Mesendoderm (in vitro differentiated cells): ENCODE data around the gene CCSER1.

Experiments used
- DNase-seq: peaks from one replicate; pipeline ENCODE4 v3.0.0; 2013
- H2AK5ac ChIP-seq: 2 replicates; pipeline ENCODE4 v1.6.1; 2013; ENCODE audit warnings: low read length, inconsistent platforms
- H2BK120ac ChIP-seq: 2 replicates; pipeline ENCODE4 v1.6.1; 2013; ENCODE audit warnings: low read depth, mild to moderate bottlenecking, low read length, moderate library complexity, mixed read lengths
- H2BK15ac ChIP-seq: replicated peaks from 2 replicates; pipeline ENCODE4 v1.6.1; 2013; ENCODE audit warnings: low read depth, mild to moderate bottlenecking, moderate library complexity
- H2BK5ac ChIP-seq: 2 replicates; pipeline ENCODE4 v1.6.1; 2013; ENCODE audit warnings: low read length, inconsistent platforms
- H3K18ac ChIP-seq: 2 replicates; pipeline ENCODE4 v1.6.1; 2013; ENCODE audit warnings: mild to moderate bottlenecking, low read length, mixed read lengths
- H3K23ac ChIP-seq: one replicate; pipeline ENCODE4 v1.6.1; 2013; ENCODE audit warnings: low read length
- H3K27ac ChIP-seq: 2 replicates; pipeline ENCODE4 v1.5.1; 2013; ENCODE audit warnings: low read depth, mild to moderate bottlenecking, inconsistent platforms, low read length, moderate library complexity
- H3K27me3 ChIP-seq: 2 replicates; pipeline ENCODE4 v1.6.1; 2013; ENCODE audit warnings: low read length, control low read depth, mild to moderate bottlenecking, inconsistent platforms; ENCODE audit not compliant: insufficient read depth, poor library complexity
- H3K36me3 ChIP-seq: 2 replicates; pipeline ENCODE4 v1.6.1; 2013; ENCODE audit warnings: low read length, inconsistent platforms; ENCODE audit not compliant: control insufficient read depth, insufficient read depth
- H3K4ac ChIP-seq: one replicate; pipeline ENCODE4 v1.6.1; 2013; ENCODE audit warnings: low read depth, mild to moderate bottlenecking, low read length, moderate library complexity
- H3K4me1 ChIP-seq: 2 replicates; pipeline ENCODE4 v1.6.1; 2013; ENCODE audit warnings: low read depth, low read length, inconsistent platforms; ENCODE audit not compliant: control insufficient read depth
- H3K4me2 ChIP-seq: 2 replicates; pipeline ENCODE4 v1.6.1; 2013; ENCODE audit warnings: low read length
- H3K4me3 ChIP-seq: 2 replicates; pipeline ENCODE4 v1.5.1; 2013; ENCODE audit warnings: mild to moderate bottlenecking, low read length
- H3K56ac ChIP-seq: one replicate; pipeline ENCODE4 v1.6.1; 2013; ENCODE audit warnings: low read length
- H3K79me1 ChIP-seq: 2 replicates; pipeline ENCODE4 v1.6.1; 2013; ENCODE audit warnings: low read length, inconsistent platforms
- H3K79me2 ChIP-seq: 2 replicates; pipeline ENCODE4 v1.6.1; 2013; ENCODE audit warnings: mild to moderate bottlenecking, low read length; ENCODE audit not compliant: control insufficient read depth, insufficient read depth
- H3K9ac ChIP-seq: 2 replicates; pipeline ENCODE4 v1.6.1; 2013; ENCODE audit warnings: low read length, inconsistent platforms
- H4K5ac ChIP-seq: one replicate; pipeline ENCODE4 v1.6.1; 2013; ENCODE audit warnings: low read length
- H4K8ac ChIP-seq: one replicate; pipeline ENCODE4 v1.6.1; 2013; ENCODE audit warnings: low read depth, mild to moderate bottlenecking, control low read depth, low read length, moderate library complexity
- WGBS: extraction: QIAGEN DNeasy Blood & Tissue Kit; methylation state at CpG from one replicate; pipeline ENCODE4 v1.1.7; 2013; ENCODE audit warnings: low lambda C conversion rate, missing lambda C conversion rate; ENCODE audit not compliant: insufficient coverage; ENCODE audit errors: extremely low coverage; 5-methylcytosine and 5-hydroxymethylcytosine counted together

Gene CCSER1

DNA sequence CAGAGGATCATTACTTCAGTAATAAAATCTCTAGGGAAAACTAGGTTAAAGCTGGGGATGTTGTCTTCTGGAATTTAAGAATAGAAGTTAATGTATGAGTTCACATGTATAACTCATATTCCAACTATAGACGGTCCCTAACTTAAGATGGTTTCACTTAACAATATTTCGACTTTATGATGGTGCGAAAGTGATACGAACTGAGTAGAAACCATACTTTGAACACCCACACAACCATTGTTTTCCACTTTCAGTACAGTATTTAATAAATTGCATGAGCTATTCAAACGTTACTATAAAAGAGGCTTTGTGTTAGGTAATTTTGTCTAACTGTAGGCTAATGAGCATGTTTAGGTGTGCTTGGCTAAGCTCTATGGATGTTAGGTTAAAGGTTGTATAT, 38.7 kb downstream of the CCSER1 start:
- DNase-seq: no peak
- H3K9ac ChIP-seq: no peak overlapping the region
- no peak overlapping the region for H2BK5ac ChIP-seq
- H3K4me2 ChIP-seq: no peak overlapping the region
- H3K4ac ChIP-seq: no peak overlapping the region
- H3K4me1 ChIP-seq: no peaks in the 10 kb centered on the region
- H3K79me1 ChIP-seq: no peaks in the 10 kb centered on the region
- H2BK15ac ChIP-seq: no peak overlapping the region
- WGBS: no CpG with 5 or more reads among the region's 5 CpGs
- H3K36me3 ChIP-seq: no peaks in the 10 kb centered on the region
- no peak overlapping the region for H2BK120ac ChIP-seq
- no peak overlapping the region for H3K18ac ChIP-seq
- H4K8ac ChIP-seq: no peak overlapping the region
- no peak overlapping the region for H3K56ac ChIP-seq
- no peak overlapping the region for H3K23ac ChIP-seq
- H3K27me3 ChIP-seq: no peaks in the 10 kb centered on the region
- H3K27ac ChIP-seq: no peak overlapping the region
- H3K4me3 ChIP-seq: no peak overlapping the region
- H2AK5ac ChIP-seq: no peak overlapping the region
- H4K5ac ChIP-seq: no peak overlapping the region
- no peaks in the 10 kb centered on the region for H3K79me2 ChIP-seq

DNA sequence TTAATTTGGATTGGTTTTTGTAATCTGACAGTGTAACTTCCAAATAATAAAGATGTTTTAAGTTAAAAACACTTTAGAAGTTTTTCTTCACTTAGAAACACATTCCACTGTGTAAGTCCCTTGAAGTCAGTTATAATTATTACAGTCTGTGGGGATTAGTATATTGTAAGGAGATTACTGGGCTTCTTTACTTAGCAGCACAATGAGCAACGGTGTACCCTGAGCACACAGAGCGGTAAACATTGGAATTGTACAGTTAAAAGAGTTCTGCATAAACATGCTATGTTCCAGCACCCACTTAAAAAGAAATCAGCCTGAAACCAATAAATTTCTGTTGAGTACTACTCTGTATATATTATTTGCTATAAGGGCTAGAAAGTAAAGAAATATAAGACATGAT, 44.3 kb downstream of the CCSER1 start:
- no peak overlapping the region for H2BK5ac ChIP-seq
- no peak overlapping the region for H3K4ac ChIP-seq
- H2AK5ac ChIP-seq: no peak overlapping the region
- no peak overlapping the region for H3K9ac ChIP-seq
- no peak overlapping the region for H4K5ac ChIP-seq
- H2BK120ac ChIP-seq: no peak overlapping the region
- H3K4me2 ChIP-seq: no peak overlapping the region
- H3K56ac ChIP-seq: no peak overlapping the region
- no peak overlapping the region for H3K18ac ChIP-seq
- H4K8ac ChIP-seq: no peak overlapping the region
- H2BK15ac ChIP-seq: no peak overlapping the region
- WGBS: no CpG with 5 or more reads among the region's 2 CpGs
- H3K27ac ChIP-seq: no peak overlapping the region
- H3K23ac ChIP-seq: no peak overlapping the region
- no peaks in the 10 kb centered on the region for H3K36me3 ChIP-seq
- no peak overlapping the region for H3K4me3 ChIP-seq
- no peaks in the 10 kb centered on the region for H3K4me1 ChIP-seq
- H3K27me3 ChIP-seq: no peaks in the 10 kb centered on the region
- DNase-seq: no peak
- H3K79me2 ChIP-seq: no peaks in the 10 kb centered on the region
- H3K79me1 ChIP-seq: no peaks in the 10 kb centered on the region

DNA sequence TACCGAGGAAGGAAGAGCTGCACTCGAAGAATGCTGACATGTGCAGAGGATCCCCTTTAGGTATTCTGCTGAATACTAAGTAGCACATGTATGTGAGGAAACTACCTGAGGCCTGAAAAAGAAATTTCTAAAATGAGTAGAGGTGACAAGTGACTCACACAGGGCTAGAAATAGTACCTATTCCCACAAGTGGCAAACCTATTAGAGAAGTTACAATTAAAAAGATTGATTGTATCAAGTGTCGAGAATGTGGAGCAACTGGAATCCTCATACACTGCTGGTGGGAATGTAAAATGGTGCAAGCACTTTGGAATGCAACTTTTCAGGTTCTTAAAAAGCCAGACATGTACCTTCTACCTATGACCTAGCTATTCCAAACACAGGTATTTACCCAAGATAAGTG, 47.4 kb downstream of the CCSER1 start:
- H3K4me1 ChIP-seq: no peaks in the 10 kb centered on the region
- H3K27ac ChIP-seq: no peak overlapping the region
- H3K4me3 ChIP-seq: no peak overlapping the region
- no peak overlapping the region for H4K8ac ChIP-seq
- H2BK15ac ChIP-seq: no peak overlapping the region
- H3K23ac ChIP-seq: no peak overlapping the region
- H3K9ac ChIP-seq: no peak overlapping the region
- H3K79me2 ChIP-seq: no peaks in the 10 kb centered on the region
- DNase-seq: peak; percentile 89
- H3K27me3 ChIP-seq: no peaks in the 10 kb centered on the region
- H3K4me2 ChIP-seq: no peak overlapping the region
- no peak overlapping the region for H3K4ac ChIP-seq
- no peak overlapping the region for H4K5ac ChIP-seq
- no peaks in the 10 kb centered on the region for H3K36me3 ChIP-seq
- no peak overlapping the region for H3K18ac ChIP-seq
- H3K79me1 ChIP-seq: no peaks in the 10 kb centered on the region
- no peak overlapping the region for H2AK5ac ChIP-seq
- no peak overlapping the region for H2BK120ac ChIP-seq
- H2BK5ac ChIP-seq: no peak overlapping the region
- H3K56ac ChIP-seq: no peak overlapping the region
- WGBS: no CpG with 5 or more reads among the region's 3 CpGs

DNA sequence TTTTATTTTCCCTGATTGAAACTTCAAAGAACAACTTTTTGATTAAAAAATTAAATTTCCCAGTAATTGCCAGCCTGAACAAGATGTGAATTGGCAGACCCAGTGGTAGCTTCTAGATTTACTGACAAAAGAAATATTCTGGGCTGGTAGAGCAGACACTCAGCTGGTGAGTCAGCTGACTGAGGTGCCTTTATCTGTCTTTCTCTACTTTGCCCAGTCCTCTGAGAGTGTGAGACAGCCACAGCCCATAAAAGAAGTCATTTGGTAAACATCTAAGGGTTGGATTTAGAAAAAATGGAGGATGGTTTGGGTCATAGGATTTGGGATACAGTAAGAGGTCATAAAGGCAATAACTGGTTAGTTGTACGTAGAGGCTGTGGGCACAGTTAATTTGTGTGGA, 54.5 kb downstream of the CCSER1 start:
- Histone ChIP-seq H2BK15ac (no peak overlapping the region), H3K79me1 (no peaks in the 10 kb centered on the region), H3K23ac (no peak overlapping the region), H3K27me3 (no peaks in the 10 kb centered on the region), H2BK120ac (no peak overlapping the region), H3K18ac (no peak overlapping the region), H2AK5ac (no peak overlapping the region), H4K5ac (no peak overlapping the region), H3K4me1 (peaks cover 4% of the 10 kb centered on the region), H2BK5ac (no peak overlapping the region), H3K9ac (no peak overlapping the region), H3K56ac (no peak overlapping the region), H4K8ac (no peak overlapping the region), H3K79me2 (no peaks in the 10 kb centered on the region), H3K4ac (no peak overlapping the region), H3K4me2 (no peak overlapping the region), H3K36me3 (no peaks in the 10 kb centered on the region), H3K27ac (no peak overlapping the region), H3K4me3 (no peak overlapping the region)
- peak; percentile 63 for DNase-seq
- WGBS: 100% methylated on average over 1 of the region's 1 CpG

DNA sequence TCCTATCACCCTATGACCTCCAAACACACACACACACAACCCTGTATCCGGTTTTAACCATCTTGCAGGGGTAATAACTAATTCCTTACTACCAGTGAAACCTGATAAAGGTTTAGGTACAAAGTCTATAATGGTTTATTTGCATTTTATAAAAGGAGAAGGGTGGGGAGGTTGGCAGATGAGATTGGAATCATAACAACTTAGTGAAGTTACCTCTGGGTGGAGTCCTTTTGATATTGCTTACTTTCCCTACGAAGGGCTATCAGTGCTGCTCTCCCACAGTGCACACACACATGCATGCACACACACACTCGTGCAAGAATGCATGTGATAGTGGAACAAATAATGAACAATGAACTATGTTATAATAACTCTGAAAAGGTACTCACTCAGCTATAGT, 56.1 kb downstream of the CCSER1 start:
- Histone ChIP-seq H3K79me2 (no peaks in the 10 kb centered on the region), H3K4me2 (no peak overlapping the region), H3K4ac (no peak overlapping the region), H4K8ac (no peak overlapping the region), H3K56ac (no peak overlapping the region), H3K79me1 (no peaks in the 10 kb centered on the region), H2BK15ac (no peak overlapping the region), H3K36me3 (no peaks in the 10 kb centered on the region), H2BK120ac (no peak overlapping the region), H3K18ac (no peak overlapping the region), H3K27me3 (no peaks in the 10 kb centered on the region), H3K27ac (no peak overlapping the region), H3K9ac (no peak overlapping the region), H3K4me1 (peaks cover 4% of the 10 kb centered on the region), H3K4me3 (no peak overlapping the region), H2AK5ac (no peak overlapping the region), H4K5ac (no peak overlapping the region), H2BK5ac (no peak overlapping the region), H3K23ac (no peak overlapping the region)
- WGBS: no CpG with 5 or more reads among the region's 3 CpGs
- no peak for DNase-seq

DNA sequence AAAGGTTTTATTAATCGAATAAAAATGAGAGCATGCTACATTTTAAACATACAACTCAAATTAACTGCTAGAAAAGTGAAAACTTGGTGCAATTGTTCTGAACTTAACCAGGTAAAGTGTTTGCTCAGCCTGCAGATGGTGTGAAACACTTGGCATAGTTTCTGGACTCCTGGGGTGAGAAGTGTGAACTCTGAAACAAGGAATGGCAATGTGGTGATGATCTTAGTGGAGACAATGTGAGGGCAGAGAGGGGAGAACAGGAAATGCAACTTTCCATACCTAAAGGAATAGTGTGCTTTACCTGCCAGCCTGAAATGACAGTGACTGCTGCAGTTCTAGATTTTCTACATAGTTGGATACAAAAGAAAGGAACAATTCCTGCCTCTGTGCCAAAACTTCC, 57.4 kb downstream of the CCSER1 start:
- H3K79me2 ChIP-seq: no peaks in the 10 kb centered on the region
- H3K27ac ChIP-seq: peak overlapping the region; percentile 30
- no peak overlapping the region for H2AK5ac ChIP-seq
- H4K5ac ChIP-seq: no peak overlapping the region
- no peak overlapping the region for H3K4ac ChIP-seq
- H3K4me1 ChIP-seq: peaks cover 4% of the 10 kb centered on the region
- H3K27me3 ChIP-seq: no peaks in the 10 kb centered on the region
- H2BK120ac ChIP-seq: no peak overlapping the region
- no peaks in the 10 kb centered on the region for H3K79me1 ChIP-seq
- no peak overlapping the region for H3K9ac ChIP-seq
- H3K4me2 ChIP-seq: peak overlapping the region; percentile 4
- H4K8ac ChIP-seq: no peak overlapping the region
- no peak overlapping the region for H3K18ac ChIP-seq
- H3K36me3 ChIP-seq: no peaks in the 10 kb centered on the region
- H2BK5ac ChIP-seq: no peak overlapping the region
- H2BK15ac ChIP-seq: no peak overlapping the region
- H3K23ac ChIP-seq: no peak overlapping the region
- no peak overlapping the region for H3K4me3 ChIP-seq
- H3K56ac ChIP-seq: no peak overlapping the region
- peak; percentile 97 for DNase-seq
- WGBS: no CpG with 5 or more reads among the region's 1 CpG
